Endothelial cell of umbilical vein (primary cell): ENCODE measurements around the gene SMAD6. TPM values are rescaled to one million over a fixed set of nuclear protein-coding genes. Genes with fewer than 3 reads are reported as not detected.

Experiments used
- BruUV-seq: library from RNA; stranded (reverse); fragments of 400-500 nt; replicated peaks from 2 replicates; lab custom pipeline; 2021; lab: Mats Ljungman, UMichigan
- CTCF ChIA-PET: fragments of 300-600, 350-600 bp; sonication (Branson Sonifier 250); formaldehyde crosslinking; loops from one replicate; lab custom pipeline; 2021; ENCODE audit warnings: antibody characterized with exemption, inconsistent platforms; lab: Charles Lee
- POLR2A ChIA-PET: fragments of 300-600, 350-600 bp; sonication (Branson Sonifier 250); formaldehyde crosslinking; loops from one replicate; lab custom pipeline; 2021; ENCODE audit warnings: antibody characterized with exemption, inconsistent platforms; lab: Charles Lee
- DNase-seq: peaks from one replicate; pipeline ENCODE4 v3.0.0-alpha.2; 2011; ENCODE audit warnings: low read depth, low spot score
- FAIRE-seq: peaks from 2 replicates; lab custom pipeline; 2011; peaks lifted over from hg19 to GRCh38; lab: Jason Lieb, UNC
- H2AFZ ChIP-seq: 2 replicates; pipeline ENCODE4 v1.6.0; 2012; ENCODE audit warnings: low read depth, low read length, control low read depth, inconsistent platforms
- H3K27ac ChIP-seq: 2 replicates; pipeline ENCODE4 v1.5.1; 2011; ENCODE audit warnings: low read depth, mild to moderate bottlenecking, control low read depth, low read length, moderate library complexity; ENCODE audit not compliant: insufficient read depth
- H3K27me3 ChIP-seq, 2 experiments: 2 replicates each; pipeline versions ENCODE4 v1.6.0 to v1.6.1; 2011; ENCODE audit warnings: low read length in 2 of 2, mixed read lengths in 1 of 2; ENCODE audit not compliant: control insufficient read depth in 2 of 2, insufficient read depth in 2 of 2
- H3K36me3 ChIP-seq, 2 experiments: 2 replicates in 1 of 2; 3 replicates in 1 of 2; pipeline ENCODE4 v1.5.1; 2011; ENCODE audit warnings: low read length in 2 of 2, mild to moderate bottlenecking in 1 of 2, moderate library complexity in 1 of 2; ENCODE audit not compliant: control insufficient read depth in 2 of 2, insufficient read depth in 2 of 2; ENCODE audit errors: extremely low read depth in 1 of 2
- H3K4me1 ChIP-seq: 3 replicates; pipeline ENCODE4 v1.5.1; 2011; ENCODE audit warnings: mild to moderate bottlenecking, low read length; ENCODE audit not compliant: control insufficient read depth, insufficient read depth; ENCODE audit errors: extremely low read depth
- H3K4me2 ChIP-seq: 2 replicates; pipeline ENCODE4 v1.6.1; 2011; ENCODE audit warnings: low read length, control low read depth, mixed read lengths; ENCODE audit not compliant: insufficient read depth
- H3K4me3 ChIP-seq, 3 experiments: fragments of 200-600 bp in 1 of 3; sonication (generic), shearing (Covaris generic) in 1 of 3; replicated peaks in 1 of 3; 2 replicates each; pipeline ENCODE4 v1.5.1; 2011 to 2016; ENCODE audit warnings: control low read depth in 3 of 3, low read length in 3 of 3, mild to moderate bottlenecking in 2 of 3, inconsistent platforms in 1 of 3, low read depth in 1 of 3, moderate library complexity in 1 of 3; ENCODE audit not compliant: insufficient read depth in 1 of 3
- H3K79me2 ChIP-seq: 2 replicates; pipeline ENCODE4 v1.6.0; 2012; ENCODE audit warnings: low read length, inconsistent platforms; ENCODE audit not compliant: control insufficient read depth, insufficient read depth
- H3K9ac ChIP-seq: replicated peaks from 2 replicates; pipeline ENCODE3; 2011; ENCODE audit warnings: low read length, control low read depth; ENCODE audit not compliant: insufficient read depth; ENCODE audit errors: extremely low read depth
- H3K9me1 ChIP-seq: replicated peaks from 3 replicates; pipeline ENCODE4 v1.6.0; 2011; ENCODE audit warnings: mild to moderate bottlenecking, low read length; ENCODE audit not compliant: control insufficient read depth, insufficient read depth; ENCODE audit errors: extremely low read depth
- H3K9me3 ChIP-seq: replicated peaks from 2 replicates; pipeline ENCODE4 v1.5.1; 2012; ENCODE audit warnings: low read length, inconsistent platforms; ENCODE audit not compliant: control insufficient read depth, insufficient read depth
- H4K20me1 ChIP-seq: replicated peaks from 2 replicates; pipeline ENCODE3; 2011; ENCODE audit warnings: mild to moderate bottlenecking, low read length; ENCODE audit not compliant: control insufficient read depth, insufficient read depth; ENCODE audit errors: extremely low read depth
- CTCF ChIP-seq, 2 donors: IDR thresholded peaks; 1 replicate in 1 of 2; 2 replicates in 1 of 2; pipeline ENCODE4 v1.5.1; 2011; ENCODE audit warnings: low read length in 2 of 2, mild to moderate bottlenecking in 2 of 2, moderate library complexity in 2 of 2, control low read depth in 1 of 2, inconsistent platforms in 1 of 2, low read depth in 1 of 2; ENCODE audit not compliant: insufficient read depth in 1 of 2; ENCODE audit errors: extremely low read depth in 1 of 2
- EZH2 ChIP-seq: IDR thresholded peaks from 2 replicates; pipeline ENCODE4 v1.6.1; 2012; ENCODE audit warnings: borderline replicate concordance, low read depth, mild to moderate bottlenecking, moderate library complexity, low read length, inconsistent platforms; ENCODE audit not compliant: severe bottlenecking
- GATA2 ChIP-seq: IDR thresholded peaks from 2 replicates; pipeline ENCODE4 v1.7.0; 2011; ENCODE audit warnings: low read depth, mild to moderate bottlenecking, moderate library complexity, mixed read lengths, low read length; ENCODE audit not compliant: insufficient read length, insufficient read depth
- JUN ChIP-seq: IDR thresholded peaks from 2 replicates; pipeline ENCODE4 v1.6.1; 2011; ENCODE audit warnings: borderline replicate concordance, low read depth; ENCODE audit not compliant: insufficient read length, insufficient read depth
- MAX ChIP-seq: IDR thresholded peaks from 2 replicates; pipeline ENCODE4 v1.6.1; 2011; ENCODE audit not compliant: insufficient read depth, insufficient read length
- MYC ChIP-seq: IDR thresholded peaks from one replicate; pipeline ENCODE4 v1.6.1; 2011; ENCODE audit warnings: mild to moderate bottlenecking, low read depth, low read length
- POLR2AphosphoS5 ChIP-seq: IDR thresholded peaks from 2 replicates; pipeline ENCODE4 v1.6.1; 2012; ENCODE audit warnings: low read depth, mild to moderate bottlenecking, control low read depth, low read length, moderate library complexity; ENCODE audit not compliant: insufficient read depth
- dilution Hi-C: fragments of 300-500 bp; cut with MboI; formaldehyde crosslinking; loops from one replicate; pipeline ENCODE4 v1.15.0; 2019; ENCODE audit warnings: low sequenced_read_pairs; ENCODE audit not compliant: extremely low pct_ligation_motif_present
- intact Hi-C: fragments of 100-400 bp; cut with micrococcal nuclease; formaldehyde crosslinking; loops from one replicate; pipeline ENCODE4 v1.10.0; 2022
- polyA plus RNA-seq, 4 experiments: library from polyadenylated mRNA; depleted of rRNA in 3 of 4; stranded (reverse) in 3 of 4; unstranded in 1 of 4; fragments of >200 nt; gene quantifications; 2 replicates each; pipeline versions ENCODE4 v1.2.1 to v1.2.3, GENCODE V29; 2011 to 2012; ENCODE audit warnings: missing spikeins in 1 of 4
- total RNA-seq: library from RNA; stranded (reverse); gene quantifications from 2 replicates; pipeline ENCODE4 v1.2.3, GENCODE V29; 2021

Gene SMAD6
- total and polyA plus RNA-seq, 2 donors (not counting 3 experiments of a cell fraction or from before 2014, with no cell fraction given), result 7.3 to 12.5 TPM

GRCh38 chr15:66653398-66653797 lies 48.6 kb upstream of the SMAD6 start:
- Histone ChIP-seq H3K9me1 (no peaks in the 10 kb centered on the region), H3K4me3 (no peak overlapping the region), H2AFZ (no peak overlapping the region), H3K9ac (no peak overlapping the region), H3K27ac (no peak overlapping the region), H3K79me2 (no peaks in the 10 kb centered on the region), H3K27me3 (no peaks in the 10 kb centered on the region), H3K4me2 (no peak overlapping the region), H3K9me3 (no peaks in the 10 kb centered on the region), H4K20me1 (no peaks in the 10 kb centered on the region), H3K36me3 (no peaks in the 10 kb centered on the region), H3K4me1 (peaks cover 25% of the 10 kb centered on the region)
- no TSS peak for BruUV-seq
- DNase-seq, result no peak
- TF ChIP-seq MAX, result no peak
- TF ChIP-seq EZH2, result no peak
- no peak for TF ChIP-seq POLR2AphosphoS5
- TF ChIP-seq JUN, result no peak
- no peak for TF ChIP-seq GATA2
- TF ChIP-seq MYC, result no peak
- no peak for TF ChIP-seq CTCF (IDR thresholded peaks at IDR 0.05; ENCODE audit: extremely low read depth in 1 of 2, insufficient read depth in 1 of 2, low read depth in 1 of 2, low read length in 2 of 2)
- ChIA-PET POLR2A (no interaction called here), CTCF (interaction anchor here (1.1 kb wide), 1 partner anchor 35 kb away, joined by 4 read pairs; no protein-coding TSS in a partner anchor)
- FAIRE-seq, result no peak
- intact Hi-C loops (no loop called here), dilution Hi-C loops (no loop called here)
